ENCODE results near the gene AKR1C8. TPM values are rescaled to one million over a fixed set of nuclear protein-coding genes. Genes with fewer than 3 reads are reported as not detected.

The AKR1C8 gene
- total RNA-seq, 1 donor from 2014 or later, result not detected

DNA sequence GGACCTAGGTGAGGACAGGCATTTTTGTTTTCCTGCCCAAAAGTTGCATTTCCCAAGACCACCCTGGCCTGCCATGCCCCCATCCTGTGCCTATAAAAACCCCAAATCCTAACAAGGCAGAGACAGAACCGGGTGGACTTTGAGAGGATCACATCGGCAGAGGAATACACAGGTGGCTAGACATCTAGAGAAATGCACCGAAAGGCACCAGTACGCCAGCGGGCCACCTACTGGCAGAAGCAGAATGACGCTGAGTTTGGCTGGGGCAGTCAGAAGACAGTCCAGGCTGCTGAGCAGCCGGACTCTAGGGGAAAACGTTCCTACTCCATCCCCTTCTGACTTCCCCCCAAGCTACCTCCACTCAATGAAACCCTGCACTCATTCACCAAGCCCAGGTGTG, 14.4 kb upstream of the AKR1C8 start:
- Histone ChIP-seq H3K9me3 (ENCODE audit: low read depth) (no peaks in the 10 kb centered on the region), H3K4me3 (no peak overlapping the region), H3K27me3 (no peaks in the 10 kb centered on the region), H3K36me3 (no peaks in the 10 kb centered on the region), H3F3A (ENCODE audit: low read depth) (no peaks in the 10 kb centered on the region), H4K20me1 (ENCODE audit: low read depth) (no peaks in the 10 kb centered on the region), H3K79me2 (ENCODE audit: low read depth) (no peaks in the 10 kb centered on the region), H3K4me1 (no peaks in the 10 kb centered on the region), H3K9ac (no peak overlapping the region), H3K4me2 (no peak overlapping the region), H2AFZ (replicated peaks) (no peak overlapping the region), H3K27ac (no peak overlapping the region)
- Mint-ChIP-seq H3K27me3 (ENCODE audit: insufficient read depth, low read depth) (no peaks in the 10 kb centered on the region), H3K9me3 (peaks cover 4% of the 10 kb centered on the region), H3K4me1 (no peaks in the 10 kb centered on the region), H3K36me3 (no peaks in the 10 kb centered on the region), H3K4me3 (no peak overlapping the region), H3K27ac (no peak overlapping the region)
- TF ChIP-seq EZH2phosphoT487 (IDR thresholded peaks at IDR 0.05), result no peak
- TF ChIP-seq, protein P1, sequence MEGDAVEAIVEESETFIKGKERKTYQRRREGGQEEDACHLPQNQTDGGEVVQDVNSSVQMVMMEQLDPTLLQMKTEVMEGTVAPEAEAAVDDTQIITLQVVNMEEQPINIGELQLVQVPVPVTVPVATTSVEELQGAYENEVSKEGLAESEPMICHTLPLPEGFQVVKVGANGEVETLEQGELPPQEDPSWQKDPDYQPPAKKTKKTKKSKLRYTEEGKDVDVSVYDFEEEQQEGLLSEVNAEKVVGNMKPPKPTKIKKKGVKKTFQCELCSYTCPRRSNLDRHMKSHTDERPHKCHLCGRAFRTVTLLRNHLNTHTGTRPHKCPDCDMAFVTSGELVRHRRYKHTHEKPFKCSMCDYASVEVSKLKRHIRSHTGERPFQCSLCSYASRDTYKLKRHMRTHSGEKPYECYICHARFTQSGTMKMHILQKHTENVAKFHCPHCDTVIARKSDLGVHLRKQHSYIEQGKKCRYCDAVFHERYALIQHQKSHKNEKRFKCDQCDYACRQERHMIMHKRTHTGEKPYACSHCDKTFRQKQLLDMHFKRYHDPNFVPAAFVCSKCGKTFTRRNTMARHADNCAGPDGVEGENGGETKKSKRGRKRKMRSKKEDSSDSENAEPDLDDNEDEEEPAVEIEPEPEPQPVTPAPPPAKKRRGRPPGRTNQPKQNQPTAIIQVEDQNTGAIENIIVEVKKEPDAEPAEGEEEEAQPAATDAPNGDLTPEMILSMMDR (IDR thresholded peaks at IDR 0.05), result peak; percentile 14
- peak; percentile 10 for DNase-seq (ENCODE audit: low spot score)

DNA sequence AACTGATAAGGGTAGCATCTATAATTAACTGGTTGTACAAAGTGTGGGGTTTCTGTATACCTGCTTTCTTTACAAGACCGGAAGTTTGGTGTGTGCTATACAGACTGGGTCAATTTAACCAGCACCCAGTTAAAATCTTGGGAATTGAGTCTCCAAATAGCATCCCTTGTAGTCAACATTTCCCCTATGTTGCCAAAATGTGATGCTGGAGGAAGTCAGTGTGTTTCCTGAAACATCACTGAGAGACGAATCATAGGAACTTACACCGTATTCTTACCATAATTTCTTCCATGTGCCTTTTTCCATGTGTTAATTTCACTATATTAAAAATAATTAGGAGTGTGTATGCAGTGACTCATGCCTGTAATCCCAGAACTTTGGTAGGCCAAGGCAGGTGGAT, 13.4 kb upstream of the AKR1C8 start:
- no peaks in the 10 kb centered on the region for H3K27me3 Mint-ChIP-seq (ENCODE audit: insufficient read depth, low read depth)
- H3K4me3 Mint-ChIP-seq, result no peak overlapping the region
- H3K4me2 ChIP-seq, result no peak overlapping the region
- H2AFZ ChIP-seq (replicated peaks), result no peak overlapping the region
- no peak overlapping the region for H3K9ac ChIP-seq
- no peaks in the 10 kb centered on the region for H3K9me3 ChIP-seq (ENCODE audit: low read depth)
- no peaks in the 10 kb centered on the region for H3K79me2 ChIP-seq (ENCODE audit: low read depth)
- H3K4me1 ChIP-seq, result no peaks in the 10 kb centered on the region
- H3K36me3 ChIP-seq, result no peaks in the 10 kb centered on the region
- no peak overlapping the region for H3K27ac ChIP-seq
- TF ChIP-seq EZH2phosphoT487 (IDR thresholded peaks at IDR 0.05), result no peak
- TF ChIP-seq EZH2 (IDR thresholded peaks at IDR 0.05), result no peak
- TF ChIP-seq, protein P1 (IDR thresholded peaks at IDR 0.05), result no peak
- no peaks in the 10 kb centered on the region for H3F3A ChIP-seq (ENCODE audit: low read depth)
- H3K36me3 Mint-ChIP-seq, result no peaks in the 10 kb centered on the region
- H3K27me3 ChIP-seq, result no peaks in the 10 kb centered on the region
- no peaks in the 10 kb centered on the region for H3K4me1 Mint-ChIP-seq
- no peak overlapping the region for H3K4me3 ChIP-seq
- no peak overlapping the region for H3K27ac Mint-ChIP-seq
- peaks cover 4% of the 10 kb centered on the region for H3K9me3 Mint-ChIP-seq
- H4K20me1 ChIP-seq (ENCODE audit: low read depth), result no peaks in the 10 kb centered on the region
- no peak for DNase-seq (ENCODE audit: low spot score)

DNA sequence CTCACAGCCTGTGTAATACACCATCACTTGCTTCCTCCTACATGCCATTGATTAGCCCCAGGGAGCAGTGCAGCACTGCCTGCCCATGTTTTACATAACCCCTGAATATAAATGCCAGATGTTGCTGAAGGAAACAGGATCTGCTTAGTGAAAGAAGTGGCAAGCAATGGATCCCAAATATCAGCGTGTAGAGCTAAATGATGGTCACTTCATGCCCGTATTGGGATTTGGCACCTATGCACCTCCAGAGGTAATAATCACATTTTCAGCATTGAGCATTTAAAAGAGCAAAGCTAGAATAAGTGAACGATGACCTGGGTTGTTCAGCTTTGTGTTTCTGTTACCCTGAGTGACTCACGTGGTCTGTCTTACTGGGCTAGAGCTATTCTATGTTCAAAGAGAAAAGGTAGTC, 11.8 kb upstream of the AKR1C8 start, which contains the start of gene AKR1C4:
Gene AKR1C4 (plus strand): TSS at position 136 of the 412 bp plus-strand sequence. CDS start 31 bp downstream, at position 167.
- no peaks in the 10 kb centered on the region for H3K9me3 ChIP-seq (ENCODE audit: low read depth)
- H3K9ac ChIP-seq, result no peak within 1 kb of the TSS
- H3K4me3 Mint-ChIP-seq, result no peak within 1 kb of the TSS
- H3K27ac ChIP-seq, result no peak within 1 kb of the TSS
- no peak for DNase-seq (ENCODE audit: low spot score)
- no peaks in the 10 kb centered on the region for H3F3A ChIP-seq (ENCODE audit: low read depth)
- TF ChIP-seq EZH2 (IDR thresholded peaks at IDR 0.05) (no peak), EZH2phosphoT487 (IDR thresholded peaks at IDR 0.05) (no peak)
- H3K79me2 ChIP-seq (ENCODE audit: low read depth), result no peaks in the 10 kb centered on the region
- no peak within 1 kb of the TSS for H3K27ac Mint-ChIP-seq
- no peak within 1 kb of the TSS for H3K4me3 ChIP-seq
- H3K27me3 ChIP-seq, result no peaks in the 10 kb centered on the region
- no peak within 1 kb of the TSS for H3K4me2 ChIP-seq
- no peak within 1 kb of the TSS for H2AFZ ChIP-seq (replicated peaks)
- no peaks in the 10 kb centered on the region for H4K20me1 ChIP-seq (ENCODE audit: low read depth)
- no peaks in the 10 kb centered on the region for H3K4me1 Mint-ChIP-seq
- no peaks in the 10 kb centered on the region for H3K27me3 Mint-ChIP-seq (ENCODE audit: insufficient read depth, low read depth)
- no peaks in the 10 kb centered on the region for H3K36me3 Mint-ChIP-seq
- H3K36me3 ChIP-seq, result no peaks in the 10 kb centered on the region
- H3K4me1 ChIP-seq, result no peaks in the 10 kb centered on the region
- H3K9me3 Mint-ChIP-seq, result peaks cover 3% of the 10 kb centered on the region

DNA sequence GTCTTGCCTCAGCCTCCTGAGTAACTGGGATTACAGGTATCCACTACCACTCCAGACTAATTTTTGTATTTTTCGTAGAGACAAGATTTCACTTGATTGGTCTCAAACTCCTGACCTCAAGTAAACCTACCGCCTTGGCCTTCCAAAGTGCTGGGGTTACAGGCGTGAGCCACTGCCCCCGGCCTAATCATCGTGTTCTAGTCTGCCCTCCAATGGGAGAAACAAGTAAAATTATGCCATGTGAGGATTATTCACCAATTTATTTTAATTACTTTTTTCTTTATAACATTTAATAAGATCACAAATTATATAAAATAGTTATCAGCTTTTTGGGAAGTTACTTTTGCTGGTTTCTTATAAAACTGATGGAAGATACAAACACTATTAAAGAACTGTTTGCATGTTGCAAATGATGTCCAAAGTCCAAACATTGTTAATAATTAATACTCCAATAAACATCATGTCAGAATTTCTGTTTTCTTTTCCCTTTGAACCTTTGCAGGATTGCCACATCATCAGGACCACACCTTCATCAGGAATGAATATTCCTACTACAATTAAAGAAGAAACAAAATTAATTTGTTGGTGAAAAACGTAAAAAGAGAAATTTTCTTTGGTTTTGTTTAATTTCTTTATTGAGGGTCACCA, 10.9 kb upstream of the AKR1C8 start:
- Mint-ChIP-seq H3K4me1 (no peaks in the 10 kb centered on the region), H3K27ac (no peak overlapping the region), H3K36me3 (no peaks in the 10 kb centered on the region), H3K27me3 (ENCODE audit: insufficient read depth, low read depth) (no peaks in the 10 kb centered on the region), H3K4me3 (no peak overlapping the region), H3K9me3 (no peaks in the 10 kb centered on the region)
- Histone ChIP-seq H3K27ac (no peak overlapping the region), H3K4me3 (no peak overlapping the region), H3K4me2 (no peak overlapping the region), H3K27me3 (no peaks in the 10 kb centered on the region), H3K9me3 (ENCODE audit: low read depth) (no peaks in the 10 kb centered on the region), H3K79me2 (ENCODE audit: low read depth) (no peaks in the 10 kb centered on the region), H3F3A (ENCODE audit: low read depth) (no peaks in the 10 kb centered on the region), H3K36me3 (no peaks in the 10 kb centered on the region), H2AFZ (replicated peaks) (no peak overlapping the region), H4K20me1 (ENCODE audit: low read depth) (no peaks in the 10 kb centered on the region), H3K4me1 (no peaks in the 10 kb centered on the region), H3K9ac (no peak overlapping the region)
- TF ChIP-seq, protein P1 (IDR thresholded peaks at IDR 0.05), result no peak
- TF ChIP-seq EZH2phosphoT487 (IDR thresholded peaks at IDR 0.05), result no peak
- no peak for TF ChIP-seq EZH2 (IDR thresholded peaks at IDR 0.05)
- no peak for DNase-seq (ENCODE audit: low spot score)

Data from neural progenitor cell (in vitro differentiated cells).